ENCODE results near the gene TTC1. TPM values are rescaled to one million over a fixed set of nuclear protein-coding genes. Genes with fewer than 3 reads are reported as not detected.
"Not testable (repeated sequence)": the region's sequence is repeated elsewhere in the genome, so short reads cannot be mapped to it uniquely, and the experiment has no call there.

TTC1 gene
- total and polyA plus RNA-seq, 9 of the 15 experiments (the other 6 are each of a cell fraction or from before 2014, with no cell fraction given): 51.9 to 173 (median 87.7) TPM

DNA sequence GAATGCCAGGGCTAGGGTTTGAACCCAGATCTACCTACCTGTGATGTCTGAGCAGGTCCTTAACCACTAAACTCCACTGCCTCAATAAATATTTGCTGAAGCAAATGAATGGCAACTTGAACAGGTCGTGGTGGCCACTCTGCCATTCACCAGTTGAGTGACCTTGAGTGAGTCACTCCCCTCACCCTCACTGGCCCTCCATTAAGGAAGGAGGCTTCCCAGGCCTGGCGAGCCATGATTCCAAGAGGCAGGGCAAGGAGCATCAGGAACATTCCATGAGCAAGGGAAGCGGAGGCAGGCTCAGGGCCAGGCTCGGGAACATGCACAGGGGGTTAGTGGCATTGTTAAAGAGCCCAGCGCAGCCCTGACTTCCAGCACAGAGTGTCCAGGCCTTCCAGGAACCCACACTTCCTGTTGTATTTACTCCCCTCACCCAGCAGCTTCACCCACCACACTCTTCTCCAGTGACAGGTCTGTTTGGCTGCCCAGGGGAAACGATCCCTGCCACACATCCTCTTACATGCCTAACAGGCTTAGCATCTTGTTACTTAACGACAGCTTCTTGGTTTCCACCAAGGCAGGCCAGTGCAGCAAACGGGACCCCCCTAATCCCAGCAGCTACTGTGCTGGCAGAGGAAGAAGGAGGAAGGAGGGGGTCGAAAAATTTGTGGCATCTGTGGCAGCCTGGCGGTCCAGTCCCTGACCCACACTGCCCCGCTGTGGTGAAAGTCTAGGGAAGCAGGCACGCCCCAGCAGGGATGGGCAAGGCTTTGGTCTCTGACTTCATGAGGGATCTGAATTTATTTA, 43.7 kb upstream of the TTC1 start (continued):
- TF ChIP-seq HMGN3 (IDR thresholded peaks at IDR 0.05; ENCODE audit: borderline replicate concordance, extremely low read depth, insufficient read length, low read depth, low read length): no peak

DNA sequence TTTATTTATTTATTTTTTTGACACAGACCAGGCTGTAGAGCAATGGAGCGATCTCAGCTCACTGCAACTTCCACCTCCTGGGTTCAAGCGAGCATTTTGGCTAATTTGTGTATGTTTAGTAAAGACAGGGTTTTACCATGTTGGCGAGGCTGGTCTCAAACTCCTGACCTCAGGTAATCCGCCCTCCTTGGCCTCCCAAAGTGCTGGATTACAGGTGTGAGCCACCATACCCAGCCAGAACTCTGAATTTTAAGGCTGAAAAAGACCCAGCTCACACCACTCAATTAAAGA, 43.2 kb upstream of the TTC1 start:
- H3K4me1 ChIP-seq (replicated peaks in 1 of 2; ENCODE audit: control insufficient read depth in 2 of 2, insufficient read depth in 2 of 2, low read length in 2 of 2); DNase-seq (ENCODE audit: extremely low read depth in 1 of 4, low spot score in 3 of 4); H3K9ac ChIP-seq (ENCODE audit: insufficient read depth in 1 of 2, low read depth in 2 of 2, low read length in 2 of 2); FAIRE-seq; H3K9me1 ChIP-seq (ENCODE audit: control insufficient read depth, insufficient read depth, low read length); H3K36me3 ChIP-seq (ENCODE audit: control insufficient read depth, insufficient read depth, low read length); in situ Hi-C loops (cut with MboI); H2AFZ ChIP-seq (ENCODE audit: low read depth, low read length); H3K9me3 ChIP-seq (replicated peaks; ENCODE audit: control insufficient read depth, insufficient read depth, low read depth, low read length); ATAC-seq; POLR2A ChIA-PET; H3K4me3 ChIP-seq; H3K4me2 ChIP-seq (ENCODE audit: insufficient read depth, low read length); H3K79me2 ChIP-seq (ENCODE audit: control insufficient read depth, insufficient read depth, low read length); H4K20me1 ChIP-seq (replicated peaks; ENCODE audit: control insufficient read depth, insufficient read depth, low read length); BruUV-seq (replicated peaks); H3K27ac ChIP-seq (ENCODE audit: extremely low read depth, low read depth, low read length): not testable (repeated sequence)
- CTCF ChIA-PET (ENCODE audit: low intra/inter-chr PET ratio): interaction anchor here (0.7 kb wide), 1 partner anchor 35 kb away, joined by 3 read pairs; no protein-coding TSS in a partner anchor
- intact Hi-C loops (cut with micrococcal nuclease): loop anchor here (1.0 kb wide), 1 partner anchor 521 kb away; no protein-coding TSS in a partner anchor
- 6% methylated on average over 4 of the region's 4 CpGs for WGBS (ENCODE audit: insufficient coverage, low coverage, missing lambda C conversion rate)
- peaks cover 4 to 18% of the 10 kb centered on the region in 2 experiments; a peak in 3 of 5 replicates for H3K27me3 ChIP-seq (ENCODE audit: control insufficient read depth in 2 of 2, insufficient read depth in 2 of 2, low read length in 2 of 2)

DNA sequence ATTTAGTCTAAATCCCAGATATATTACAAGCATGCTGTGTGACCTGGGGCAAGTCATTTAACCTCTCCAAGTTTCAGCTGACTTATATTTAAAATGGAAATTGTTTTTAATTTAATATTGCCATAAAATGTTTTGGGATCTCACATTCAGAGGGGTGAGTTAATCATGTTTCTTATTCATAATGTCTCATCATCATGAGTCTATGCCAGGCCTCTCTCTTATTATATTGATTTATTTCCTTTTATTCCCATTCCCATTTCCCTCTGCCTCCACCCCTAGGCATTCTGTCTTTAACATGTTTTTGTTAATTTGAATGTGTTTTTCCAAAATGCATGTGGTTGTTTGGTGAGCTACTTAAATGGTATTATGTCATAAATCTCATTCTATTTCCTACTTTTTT, 39.0 kb upstream of the TTC1 start:
- Histone ChIP-seq H3K9ac (ENCODE audit: insufficient read depth in 1 of 2, low read depth in 2 of 2, low read length in 2 of 2) (no peak overlapping the region), H3K4me1 (replicated peaks in 1 of 2; ENCODE audit: control insufficient read depth in 2 of 2, insufficient read depth in 2 of 2, low read length in 2 of 2) (peaks cover 0 to 3% of the 10 kb centered on the region in 2 experiments; a peak in 1 of 5 replicates), H2AFZ (ENCODE audit: low read depth, low read length) (no peak overlapping the region), H3K79me2 (ENCODE audit: control insufficient read depth, insufficient read depth, low read length) (no peaks in the 10 kb centered on the region), H3K4me2 (ENCODE audit: insufficient read depth, low read length) (no peak overlapping the region), H3K4me3 (no peak overlapping the region), H3K9me3 (replicated peaks; ENCODE audit: control insufficient read depth, insufficient read depth, low read depth, low read length) (no peaks in the 10 kb centered on the region), H3K9me1 (ENCODE audit: control insufficient read depth, insufficient read depth, low read length) (no peaks in the 10 kb centered on the region), H3K36me3 (ENCODE audit: control insufficient read depth, insufficient read depth, low read length) (no peaks in the 10 kb centered on the region), H3K27me3 (ENCODE audit: control insufficient read depth in 2 of 2, insufficient read depth in 2 of 2, low read length in 2 of 2) (peaks cover 22 to 30% of the 10 kb centered on the region in 2 experiments; a peak in 4 of 5 replicates), H3K27ac (ENCODE audit: extremely low read depth, low read depth, low read length) (no peak overlapping the region), H4K20me1 (replicated peaks; ENCODE audit: control insufficient read depth, insufficient read depth, low read length) (no peaks in the 10 kb centered on the region)
- ChIA-PET CTCF (ENCODE audit: low intra/inter-chr PET ratio) (no interaction called here), POLR2A (interaction anchor here (1.0 kb wide), 1 partner anchor 102 kb away, joined by 3 read pairs; no protein-coding TSS in a partner anchor)
- BruUV-seq (replicated peaks): no TSS peak
- intact Hi-C loops (cut with micrococcal nuclease): no loop called here
- in situ Hi-C loops (cut with MboI): loop anchor here (10.0 kb wide), 1 partner anchor 525 kb away; no protein-coding TSS in a partner anchor
- FAIRE-seq: no peak
- ATAC-seq: no peak
- no peak for DNase-seq (ENCODE audit: extremely low read depth in 1 of 4, low spot score in 3 of 4)
- TF ChIP-seq CAMTA2 (CRISPR knock-in tag; conservative IDR thresholded peaks at IDR 0.05) (no peak), ZNF263 (CRISPR knock-in tag; IDR thresholded peaks at IDR 0.05; ENCODE audit: borderline replicate concordance) (no peak), MIER1 (IDR thresholded peaks at IDR 0.05; ENCODE audit: low read depth) (no peak), HDAC3 (IDR thresholded peaks at IDR 0.05; ENCODE audit: borderline replicate concordance, partially characterized antibody) (no peak), KAT8 (IDR thresholded peaks at IDR 0.05; ENCODE audit: low read depth) (no peak), MEF2D (tag; conservative IDR thresholded peaks at IDR 0.05; ENCODE audit: low read depth) (no peak), ZNF253 (CRISPR knock-in tag; conservative IDR thresholded peaks at IDR 0.05) (no peak), SRSF9 (IDR thresholded peaks at IDR 0.05; ENCODE audit: borderline replicate concordance, low read depth, low read length) (no peak), E2F5 (CRISPR knock-in tag; IDR thresholded peaks at IDR 0.05) (no peak), E2F3 (CRISPR knock-in tag; IDR thresholded peaks at IDR 0.05) (no peak)

Data from K562 (cell line).